Erythroblast (primary cell): ENCODE measurements around the gene KLHL29.

Experiments
- GATA1 ChIP-seq: IDR thresholded peaks from 2 replicates; pipeline ENCODE4 v1.6.1; 2011; ENCODE audit warnings: low read depth, mild to moderate bottlenecking, control low read depth, low read length, moderate library complexity
- POLR2A ChIP-seq: IDR thresholded peaks from 2 replicates; pipeline ENCODE4 v1.6.1; 2011; ENCODE audit warnings: mild to moderate bottlenecking, low read length

DNA sequence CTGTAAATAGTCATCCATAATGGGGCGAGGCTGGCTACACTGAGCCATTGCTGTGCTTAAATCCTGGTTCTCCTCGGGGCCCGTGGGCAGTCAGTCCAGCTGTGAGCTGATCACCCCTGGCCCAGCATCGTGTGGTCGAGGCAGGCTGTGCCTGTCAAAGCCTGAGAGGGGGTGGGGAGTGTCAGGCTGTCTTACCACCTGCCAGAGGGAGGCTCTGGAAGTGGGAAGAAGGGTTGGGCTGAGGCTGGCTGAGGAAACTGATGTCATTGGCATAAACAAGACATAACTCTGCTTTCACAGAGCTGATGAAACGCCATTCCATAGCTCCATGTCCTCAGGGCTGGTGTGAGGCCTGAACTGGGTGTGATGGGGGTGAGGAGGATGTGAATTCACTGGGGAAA lies 49.7 kb downstream of the KLHL29 start:
- TF ChIP-seq POLR2A (no peak), GATA1 (no peak)
